OCI-LY1 (cell line): ENCODE results near the gene CEP120.

ENCODE experiments used
- EZH2 ChIP-seq: fragments of 200-600 bp; sonication (generic), shearing (Covaris generic); IDR thresholded peaks from 2 replicates; pipeline ENCODE4 v1.8.0; 2017; ENCODE audit warnings: borderline replicate concordance, mixed run types, mild to moderate bottlenecking, antibody characterized with exemption, low read length, moderate library complexity, mixed read lengths
- TF ChIP-seq, protein P1 (sequence below): fragments of 200-600 bp; sonication (generic), shearing (Covaris generic); IDR thresholded peaks from 2 replicates; pipeline ENCODE4 v1.5.1; 2017; ENCODE audit warnings: mild to moderate bottlenecking, antibody characterized with exemption, low read length, moderate library complexity, mixed read lengths

DNA sequence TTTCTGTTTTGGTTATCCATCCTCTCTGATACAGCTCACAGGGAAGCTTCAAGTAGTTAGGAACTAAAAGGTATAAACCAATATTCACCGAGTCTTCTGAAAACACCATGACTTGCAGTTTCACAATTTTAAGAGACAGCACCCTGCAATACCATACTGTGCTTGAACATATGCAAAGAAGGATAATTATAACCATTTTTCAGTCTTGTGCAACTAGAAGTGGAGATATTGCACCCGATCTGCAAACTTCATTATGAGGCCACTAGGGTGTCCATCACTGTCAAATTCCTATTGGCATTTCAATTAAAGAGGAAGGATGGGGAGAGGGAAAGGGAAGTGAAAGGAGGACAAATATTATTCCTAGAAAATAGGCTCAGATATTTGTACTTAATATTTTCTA lies 32.4 kb upstream of the CEP120 start:
- TF ChIP-seq, protein P1, sequence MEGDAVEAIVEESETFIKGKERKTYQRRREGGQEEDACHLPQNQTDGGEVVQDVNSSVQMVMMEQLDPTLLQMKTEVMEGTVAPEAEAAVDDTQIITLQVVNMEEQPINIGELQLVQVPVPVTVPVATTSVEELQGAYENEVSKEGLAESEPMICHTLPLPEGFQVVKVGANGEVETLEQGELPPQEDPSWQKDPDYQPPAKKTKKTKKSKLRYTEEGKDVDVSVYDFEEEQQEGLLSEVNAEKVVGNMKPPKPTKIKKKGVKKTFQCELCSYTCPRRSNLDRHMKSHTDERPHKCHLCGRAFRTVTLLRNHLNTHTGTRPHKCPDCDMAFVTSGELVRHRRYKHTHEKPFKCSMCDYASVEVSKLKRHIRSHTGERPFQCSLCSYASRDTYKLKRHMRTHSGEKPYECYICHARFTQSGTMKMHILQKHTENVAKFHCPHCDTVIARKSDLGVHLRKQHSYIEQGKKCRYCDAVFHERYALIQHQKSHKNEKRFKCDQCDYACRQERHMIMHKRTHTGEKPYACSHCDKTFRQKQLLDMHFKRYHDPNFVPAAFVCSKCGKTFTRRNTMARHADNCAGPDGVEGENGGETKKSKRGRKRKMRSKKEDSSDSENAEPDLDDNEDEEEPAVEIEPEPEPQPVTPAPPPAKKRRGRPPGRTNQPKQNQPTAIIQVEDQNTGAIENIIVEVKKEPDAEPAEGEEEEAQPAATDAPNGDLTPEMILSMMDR, result no peak
- TF ChIP-seq EZH2, result no peak
